SU-DHL-6 (cell line): Measurements from ENCODE around the gene NDUFV1.
"Not testable (repeated sequence)": the region's sequence is repeated elsewhere in the genome, so short reads cannot be mapped to it uniquely, and the experiment has no call there.

Experiments used
- EZH2phosphoT487 ChIP-seq: fragments of 200-600 bp; sonication (generic), shearing (Covaris generic); conservative IDR thresholded peaks from 2 replicates; pipeline ENCODE4 v1.6.1; 2018; ENCODE audit warnings: mild to moderate bottlenecking, antibody characterized with exemption, low read length, moderate library complexity, mixed read lengths
- TF ChIP-seq, protein P1 (sequence below): fragments of 200-600 bp; sonication (generic); IDR thresholded peaks from one replicate; pipeline ENCODE4 v1.5.1; 2017; ENCODE audit warnings: antibody characterized with exemption, mild to moderate bottlenecking, low read length, moderate library complexity; ENCODE audit not compliant: insufficient read depth, poor library complexity, severe bottlenecking

DNA sequence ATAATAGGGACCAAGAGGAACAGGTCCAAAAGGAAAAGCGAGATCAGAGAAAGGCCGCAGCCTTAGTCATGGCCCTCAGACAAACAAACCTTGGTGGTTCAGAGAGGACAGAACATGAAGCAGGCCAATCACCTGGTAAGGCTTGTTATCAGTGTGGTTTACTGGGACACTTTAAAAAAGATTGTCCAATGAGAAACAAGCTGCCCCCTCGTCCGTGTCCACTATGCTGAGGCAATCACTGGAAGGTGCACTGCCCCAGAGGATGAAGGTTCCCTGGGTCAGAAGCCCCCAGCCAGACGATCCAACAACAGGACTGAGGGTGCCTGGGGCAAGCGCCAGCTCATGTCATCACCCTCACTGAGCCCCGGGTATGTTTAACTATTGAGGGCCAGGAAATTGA, 16.2 kb downstream of the NDUFV1 start:
- TF ChIP-seq, protein P1, sequence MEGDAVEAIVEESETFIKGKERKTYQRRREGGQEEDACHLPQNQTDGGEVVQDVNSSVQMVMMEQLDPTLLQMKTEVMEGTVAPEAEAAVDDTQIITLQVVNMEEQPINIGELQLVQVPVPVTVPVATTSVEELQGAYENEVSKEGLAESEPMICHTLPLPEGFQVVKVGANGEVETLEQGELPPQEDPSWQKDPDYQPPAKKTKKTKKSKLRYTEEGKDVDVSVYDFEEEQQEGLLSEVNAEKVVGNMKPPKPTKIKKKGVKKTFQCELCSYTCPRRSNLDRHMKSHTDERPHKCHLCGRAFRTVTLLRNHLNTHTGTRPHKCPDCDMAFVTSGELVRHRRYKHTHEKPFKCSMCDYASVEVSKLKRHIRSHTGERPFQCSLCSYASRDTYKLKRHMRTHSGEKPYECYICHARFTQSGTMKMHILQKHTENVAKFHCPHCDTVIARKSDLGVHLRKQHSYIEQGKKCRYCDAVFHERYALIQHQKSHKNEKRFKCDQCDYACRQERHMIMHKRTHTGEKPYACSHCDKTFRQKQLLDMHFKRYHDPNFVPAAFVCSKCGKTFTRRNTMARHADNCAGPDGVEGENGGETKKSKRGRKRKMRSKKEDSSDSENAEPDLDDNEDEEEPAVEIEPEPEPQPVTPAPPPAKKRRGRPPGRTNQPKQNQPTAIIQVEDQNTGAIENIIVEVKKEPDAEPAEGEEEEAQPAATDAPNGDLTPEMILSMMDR: not testable (repeated sequence)
- TF ChIP-seq EZH2phosphoT487: not testable (repeated sequence)
